OCI-LY7 (cell line): ENCODE data around the gene RAD21L1. TPM values are rescaled to one million over a fixed set of nuclear protein-coding genes. Genes with fewer than 3 reads are reported as not detected.

Experiments used
- BruUV-seq: library from RNA; stranded (reverse); fragments of 400-500 nt; replicated peaks from 2 replicates; lab custom pipeline; 2021; lab: Mats Ljungman, UMichigan
- CTCF ChIA-PET: fragments of 300-600 bp; sonication (Branson Sonifier 250); formaldehyde crosslinking; loops from one replicate; lab custom pipeline; 2022; ENCODE audit warnings: antibody characterized with exemption; ENCODE audit not compliant: unreplicated experiment; lab: Charles Lee
- POLR2A ChIA-PET: fragments of 300-600 bp; sonication (Branson Sonifier 250); formaldehyde crosslinking; loops from one replicate; lab custom pipeline; 2022; ENCODE audit warnings: antibody characterized with exemption; lab: Charles Lee
- DNase-seq: peaks from one replicate; pipeline ENCODE4 v3.0.0-alpha.2; 2015; ENCODE audit warnings: low spot score
- H2AFZ ChIP-seq: fragments of 200-600 bp; sonication (generic), shearing (Covaris generic); 2 replicates; pipeline ENCODE4 v1.6.1; 2014; ENCODE audit warnings: mild to moderate bottlenecking, antibody characterized with exemption, low read length, moderate library complexity
- H3K27ac ChIP-seq: fragments of 200-600 bp; sonication (generic); 2 replicates; pipeline ENCODE4 v1.5.1; 2014; ENCODE audit warnings: mixed run types, low read depth, mild to moderate bottlenecking, moderate library complexity, low read length, inconsistent platforms; ENCODE audit not compliant: poor library complexity, severe bottlenecking
- H3K36me3 ChIP-seq: fragments of 200-600 bp; sonication (generic); 2 replicates; pipeline ENCODE4 v1.6.1; 2014; ENCODE audit warnings: mild to moderate bottlenecking, antibody characterized with exemption, low read length, moderate library complexity, mixed read lengths; ENCODE audit not compliant: insufficient read depth
- H3K4me1 ChIP-seq: fragments of 200-600 bp; sonication (generic); 2 replicates; pipeline ENCODE4 v1.5.1; 2014; ENCODE audit warnings: mild to moderate bottlenecking, low read length; ENCODE audit not compliant: insufficient read depth, poor library complexity, severe bottlenecking
- H3K4me2 ChIP-seq: fragments of 200-600 bp; sonication (generic); 2 replicates; pipeline ENCODE4 v1.6.1; 2014; ENCODE audit warnings: mild to moderate bottlenecking, low read length
- H3K4me3 ChIP-seq: fragments of 200-600 bp; sonication (generic); 2 replicates; pipeline ENCODE4 v1.5.1; 2014; ENCODE audit warnings: mild to moderate bottlenecking, low read depth, low read length; ENCODE audit not compliant: poor library complexity, severe bottlenecking
- H3K79me2 ChIP-seq: fragments of 200-600 bp; sonication (generic); 2 replicates; pipeline ENCODE4 v1.6.1; 2016; ENCODE audit warnings: low read depth, mild to moderate bottlenecking, low read length, moderate library complexity, mixed read lengths; ENCODE audit not compliant: insufficient read depth
- H3K9me2 ChIP-seq: fragments of 200-600 bp; sonication (generic); 2 replicates; pipeline ENCODE4 v1.6.1; 2016; ENCODE audit warnings: mild to moderate bottlenecking, low read length, mixed read lengths; ENCODE audit not compliant: insufficient read depth
- H3K9me3 ChIP-seq: fragments of 200-600 bp; sonication (generic); 2 replicates; pipeline ENCODE4 v1.6.1; 2014; ENCODE audit warnings: mild to moderate bottlenecking, mixed run types, low read length, mixed read lengths
- H4K20me1 ChIP-seq: fragments of 200-600 bp; sonication (generic); 2 replicates; pipeline ENCODE4 v1.6.1; 2014; ENCODE audit warnings: mild to moderate bottlenecking, antibody characterized with exemption, low read length, moderate library complexity, mixed read lengths; ENCODE audit not compliant: insufficient read depth
- EZH2phosphoT487 ChIP-seq: fragments of 200-600 bp; sonication (generic); IDR thresholded peaks from 2 replicates; pipeline ENCODE4 v1.6.1; 2018; ENCODE audit warnings: low read depth, borderline replicate concordance, mild to moderate bottlenecking, mixed run types, antibody characterized with exemption, low read length, moderate library complexity, mixed read lengths
- intact Hi-C: fragments of 100-400 bp; cut with micrococcal nuclease; formaldehyde crosslinking; loops from one replicate; pipeline ENCODE4 v1.10.0; 2022; ENCODE audit not compliant: unreplicated experiment
- total RNA-seq, 2 experiments: library from RNA; depleted of rRNA in 1 of 2; stranded (reverse); fragments of >200 nt in 1 of 2; shearing (Covaris generic) in 1 of 2; gene quantifications; 2 replicates each; pipeline ENCODE4 v1.2.3, GENCODE V29; 2014 to 2022
- TF ChIP-seq, protein P1 (sequence below): fragments of 200-600 bp; sonication (generic); conservative IDR thresholded peaks from 2 replicates; pipeline ENCODE4 v1.5.1; 2014; ENCODE audit warnings: mild to moderate bottlenecking, antibody characterized with exemption, low read length, moderate library complexity, mixed read lengths

RAD21L1 gene
- total RNA-seq, 2 experiments from 2014 or later, result not detected

DNA sequence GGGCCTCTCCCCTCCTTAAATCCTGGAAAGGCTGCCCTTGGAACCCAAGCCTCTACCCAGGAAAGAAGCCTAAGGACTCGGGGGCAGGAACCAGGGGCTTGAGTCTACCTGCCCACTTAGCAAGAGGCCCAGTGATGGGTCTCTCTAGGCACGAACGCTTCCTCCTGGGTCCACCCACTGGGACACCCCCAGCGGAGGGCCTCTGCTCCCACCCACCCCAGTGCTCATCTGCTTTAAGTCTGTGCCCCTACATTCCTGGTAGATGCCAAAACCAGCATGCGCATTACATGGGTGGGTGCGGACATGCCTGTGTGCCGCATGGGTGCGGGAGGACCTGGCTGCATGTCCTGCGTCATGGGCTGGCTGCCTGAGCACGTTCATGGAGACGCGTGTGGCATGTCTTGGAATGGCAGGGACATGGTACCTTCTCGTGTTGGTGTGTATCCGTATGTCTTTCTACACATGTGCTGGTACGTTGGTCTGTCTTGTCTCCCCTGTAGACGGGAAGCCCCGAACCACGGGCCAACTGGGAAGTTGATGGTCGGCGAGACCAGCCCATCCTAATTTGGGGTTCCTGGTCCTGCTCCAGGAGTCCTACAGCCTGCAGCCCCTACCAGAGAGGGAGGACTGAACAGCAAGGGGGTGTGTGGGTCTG, 69.6 kb downstream of the RAD21L1 start:
- no peaks in the 10 kb centered on the region for H3K9me2 ChIP-seq
- no peak overlapping the region for H2AFZ ChIP-seq
- CTCF ChIA-PET, result no interaction called here
- H3K9me3 ChIP-seq, result no peaks in the 10 kb centered on the region
- H3K27ac ChIP-seq, result no peak overlapping the region
- POLR2A ChIA-PET, result no interaction called here
- H3K4me1 ChIP-seq, result no peaks in the 10 kb centered on the region
- intact Hi-C loops, result no loop called here
- H3K36me3 ChIP-seq, result no peaks in the 10 kb centered on the region
- no peak overlapping the region for H3K4me2 ChIP-seq
- H3K79me2 ChIP-seq, result no peaks in the 10 kb centered on the region
- no peak for DNase-seq
- BruUV-seq, result no TSS peak
- H3K4me3 ChIP-seq, result no peak overlapping the region
- TF ChIP-seq, protein P1, sequence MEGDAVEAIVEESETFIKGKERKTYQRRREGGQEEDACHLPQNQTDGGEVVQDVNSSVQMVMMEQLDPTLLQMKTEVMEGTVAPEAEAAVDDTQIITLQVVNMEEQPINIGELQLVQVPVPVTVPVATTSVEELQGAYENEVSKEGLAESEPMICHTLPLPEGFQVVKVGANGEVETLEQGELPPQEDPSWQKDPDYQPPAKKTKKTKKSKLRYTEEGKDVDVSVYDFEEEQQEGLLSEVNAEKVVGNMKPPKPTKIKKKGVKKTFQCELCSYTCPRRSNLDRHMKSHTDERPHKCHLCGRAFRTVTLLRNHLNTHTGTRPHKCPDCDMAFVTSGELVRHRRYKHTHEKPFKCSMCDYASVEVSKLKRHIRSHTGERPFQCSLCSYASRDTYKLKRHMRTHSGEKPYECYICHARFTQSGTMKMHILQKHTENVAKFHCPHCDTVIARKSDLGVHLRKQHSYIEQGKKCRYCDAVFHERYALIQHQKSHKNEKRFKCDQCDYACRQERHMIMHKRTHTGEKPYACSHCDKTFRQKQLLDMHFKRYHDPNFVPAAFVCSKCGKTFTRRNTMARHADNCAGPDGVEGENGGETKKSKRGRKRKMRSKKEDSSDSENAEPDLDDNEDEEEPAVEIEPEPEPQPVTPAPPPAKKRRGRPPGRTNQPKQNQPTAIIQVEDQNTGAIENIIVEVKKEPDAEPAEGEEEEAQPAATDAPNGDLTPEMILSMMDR, result no peak
- no peak for TF ChIP-seq EZH2phosphoT487
- H4K20me1 ChIP-seq, result no peaks in the 10 kb centered on the region

GRCh38 chr20:1296117-1296610, 70.3 kb downstream of the RAD21L1 start:
- ChIA-PET CTCF (no interaction called here), POLR2A (interaction anchor here (0.6 kb wide), 1 partner anchor 10 kb away, joined by 4 read pairs; no protein-coding TSS in a partner anchor)
- Histone ChIP-seq H3K9me2 (no peaks in the 10 kb centered on the region), H3K4me1 (no peaks in the 10 kb centered on the region), H3K27ac (no peak overlapping the region), H3K4me3 (no peak overlapping the region), H4K20me1 (no peaks in the 10 kb centered on the region), H2AFZ (no peak overlapping the region), H3K79me2 (no peaks in the 10 kb centered on the region), H3K9me3 (no peaks in the 10 kb centered on the region), H3K4me2 (no peak overlapping the region), H3K36me3 (no peaks in the 10 kb centered on the region)
- TF ChIP-seq, protein P1, result no peak
- BruUV-seq, result no TSS peak
- no peak for DNase-seq
- intact Hi-C loops, result no loop called here

DNA sequence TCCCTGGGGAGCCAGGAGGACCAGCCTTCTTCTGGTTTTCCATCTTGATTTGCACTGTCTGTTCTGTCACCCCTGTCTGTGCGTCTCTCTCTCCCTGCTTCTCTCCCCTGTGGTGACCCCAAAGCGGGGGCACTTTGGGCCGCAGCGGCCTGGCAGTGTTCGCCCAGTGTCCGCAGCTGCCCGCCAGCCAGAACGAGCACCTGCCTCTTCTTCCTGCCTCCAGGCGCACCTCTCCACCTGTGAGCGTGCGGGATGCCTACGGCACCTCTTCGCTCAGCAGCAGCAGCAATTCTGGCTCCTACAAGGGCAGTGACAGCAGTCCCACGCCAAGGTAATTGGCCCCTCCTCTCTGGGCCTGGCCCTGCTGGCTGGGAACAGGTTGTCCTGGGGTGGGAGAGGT, 71.1 kb downstream of the RAD21L1 start:
- ChIA-PET POLR2A (interaction anchor here (0.6 kb wide), 1 partner anchor 11 kb away, joined by 4 read pairs; no protein-coding TSS in a partner anchor), CTCF (no interaction called here)
- Histone ChIP-seq H3K4me1 (no peaks in the 10 kb centered on the region), H3K36me3 (no peaks in the 10 kb centered on the region), H3K9me2 (no peaks in the 10 kb centered on the region), H2AFZ (no peak overlapping the region), H3K4me2 (no peak overlapping the region), H3K4me3 (no peak overlapping the region), H3K27ac (no peak overlapping the region), H3K9me3 (no peaks in the 10 kb centered on the region), H4K20me1 (no peaks in the 10 kb centered on the region), H3K79me2 (no peaks in the 10 kb centered on the region)
- TF ChIP-seq EZH2phosphoT487, result no peak
- TF ChIP-seq, protein P1, result no peak
- BruUV-seq, result no TSS peak
- intact Hi-C loops, result no loop called here
- no peak for DNase-seq
